ENCODE results near the gene SHISA5. TPM values are rescaled to one million over a fixed set of nuclear protein-coding genes. Genes with fewer than 3 reads are reported as not detected.
A peak's percentile ranks its signal among the peaks of the same experiment; 100 is the strongest.

Gene SHISA5
- total and polyA plus RNA-seq, 2 of the 4 experiments (the other 2 are of a cell fraction), result 82.3 to 162 TPM

DNA sequence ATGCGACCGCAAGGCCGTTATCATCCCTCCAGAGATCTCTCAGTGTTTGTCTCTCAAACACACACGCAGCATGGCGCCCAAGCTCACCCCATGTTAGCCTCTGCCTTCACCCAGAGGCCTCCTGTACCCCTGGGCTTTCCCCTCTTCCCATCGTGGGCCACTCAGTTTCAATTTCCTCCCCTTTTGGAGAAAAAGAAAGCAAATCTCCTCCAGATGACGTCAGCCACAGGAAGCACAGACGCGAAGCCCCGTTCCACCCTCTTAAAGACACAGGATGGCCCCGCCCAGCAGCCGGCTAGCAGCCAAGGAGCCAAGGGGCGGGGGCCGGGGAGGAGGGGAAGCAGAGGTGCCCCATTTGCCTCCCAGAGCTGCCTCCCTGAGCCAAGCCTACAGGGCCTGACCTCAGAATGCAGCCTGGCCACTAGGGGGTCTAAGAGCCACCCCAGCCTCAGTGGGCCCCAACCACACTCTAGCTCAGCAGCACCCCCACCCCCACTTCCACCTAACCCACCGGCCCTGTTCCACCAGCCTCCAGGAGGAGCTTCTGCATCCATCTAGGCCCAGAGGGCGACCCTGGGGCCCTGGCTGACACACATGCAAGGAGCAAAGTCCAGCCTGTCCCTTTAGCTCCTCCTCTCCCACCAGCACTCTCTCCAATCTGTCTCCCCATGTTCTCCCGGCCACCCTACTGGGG is 30.9 kb downstream of the SHISA5 start:
- Histone ChIP-seq H3K79me1 (ENCODE audit: low read depth in 1 of 2, low read length in 2 of 2) (peaks cover 4 to 51% of the 10 kb centered on the region in 2 experiments), H4K91ac (ENCODE audit: insufficient read depth, low read depth, low read length) (peak overlapping the region; percentile 93), H2BK5ac (ENCODE audit: low read depth, low read length, poor library complexity, severe bottlenecking) (peak overlapping the region; percentile 94), H3K27ac (ENCODE audit: insufficient read depth, low read length) (peak overlapping the region; percentile 94), H3K23ac (ENCODE audit: low read depth, low read length) (peak overlapping the region; percentile 100), H3K4ac (ENCODE audit: low read depth, low read length) (peak overlapping the region; percentile 100), H2AFZ (replicated peaks; ENCODE audit: low read length, poor library complexity) (peak overlapping the region; percentile 95), H4K5ac (ENCODE audit: low read depth, low read length) (peak overlapping the region; percentile 77), H3K27me3 (ENCODE audit: control insufficient read depth, insufficient read depth, low read length) (no peaks in the 10 kb centered on the region), H3K14ac (replicated peaks; ENCODE audit: low read depth, low read length) (peak overlapping the region; percentile 100), H3K9me1 (ENCODE audit: insufficient read depth, low read length) (peaks cover 12% of the 10 kb centered on the region; the same call in 1 of the 2 replicates), H2BK20ac (ENCODE audit: low read depth, low read length) (peak overlapping the region; percentile 50; the same call in 1 of the 2 replicates), H2BK120ac (ENCODE audit: low read depth, low read length) (peak overlapping the region; percentile 89), H2AK9ac (replicated peaks; ENCODE audit: low read depth, low read length, poor library complexity) (peak overlapping the region; percentile 99), H3K56ac (ENCODE audit: extremely low read depth, insufficient read depth, low read length) (peak overlapping the region; percentile 91), H3K4me2 (ENCODE audit: low read depth, low read length) (peak overlapping the region; percentile 59), H2BK15ac (ENCODE audit: low read depth, low read length) (peak overlapping the region; percentile 82; the same call in 2 of the 3 replicates), H4K8ac (ENCODE audit: low read depth in 2 of 2, low read length in 2 of 2) (peak overlapping the region; percentile 91 to 97), H3K36me3 (ENCODE audit: control insufficient read depth, insufficient read depth, low read length) (peaks cover 24% of the 10 kb centered on the region), H3K18ac (ENCODE audit: low read depth, low read length) (peak overlapping the region; percentile 72), H3K9ac (ENCODE audit: low read depth, low read length) (peak overlapping the region; percentile 96), H4K20me1 (ENCODE audit: insufficient read depth, low read length) (no peaks in the 10 kb centered on the region; the same call in 1 of the 2 replicates), H3K9me3 (ENCODE audit: control insufficient read depth, insufficient read depth, low read length) (no peaks in the 10 kb centered on the region), H3K4me3 (ENCODE audit: insufficient read depth, low read depth, low read length) (peak overlapping the region; percentile 68), H3K4me1 (ENCODE audit: control insufficient read depth, insufficient read depth, low read length) (peaks cover 6% of the 10 kb centered on the region), H2AK5ac (ENCODE audit: low read depth, low read length) (peak overlapping the region; percentile 98)
- WGBS, 2 experiments (ENCODE audit: extremely low coverage in 2 of 2, insufficient read length in 1 of 2), result 15% methylated on average over 5 of the region's 17 CpGs; no CpG with 5 or more reads in 1 of the 2 experiments
- dilution Hi-C loops (cut with HindIII; ENCODE audit: low sequenced_read_pairs, unreplicated experiment) (no loop called here), intact Hi-C loops (cut with micrococcal nuclease) (loop anchor here (2.0 kb wide), 2 partner anchors 76 to 162 kb away; partner anchors contain the start of gene SLC26A6), in situ Hi-C loops (cut with MboI; ENCODE audit: low sequenced_read_pairs) (no loop called here)
- ChIA-PET POLR2A (ENCODE audit: unreplicated experiment) (interaction anchor here (0.5 to 0.6 kb wide), 2 partner anchors 11 to 50 kb away, joined by 3 read pairs; no protein-coding TSS in a partner anchor), CTCF (interaction anchor here (0.5 to 1.6 kb wide), 5 partner anchors 36 to 76 kb away, joined by 3 to 4 read pairs (median 3); no protein-coding TSS in a partner anchor)
- peak; percentile 91 for DNase-seq
- peak; percentile 92 for ATAC-seq (ENCODE audit: low read depth)
- no TSS peak for BruUV-seq (replicated peaks)
- TF ChIP-seq RCOR1 (IDR thresholded peaks at IDR 0.05; ENCODE audit: insufficient replicate concordance, low read length) (peak; percentile 55), POLR2A (IDR thresholded peaks at IDR 0.05; ENCODE audit: low read depth, low read length) (peak; percentile 91), BHLHE40 (IDR thresholded peaks at IDR 0.05; ENCODE audit: low read depth, low read length) (no peak), SMC3 (IDR thresholded peaks at IDR 0.05; ENCODE audit: low read depth, low read length) (no peak), MAFK (IDR thresholded peaks at IDR 0.05; ENCODE audit: low read depth, low read length) (no peak), CHD1 (IDR thresholded peaks at IDR 0.05; ENCODE audit: low read depth, low read length) (no peak), FOS (IDR thresholded peaks at IDR 0.05; ENCODE audit: low read depth, low read length) (no peak), RAD21 (IDR thresholded peaks at IDR 0.05; ENCODE audit: low read length) (no peak), RFX5 (IDR thresholded peaks at IDR 0.05; ENCODE audit: low read depth, low read length) (no peak), NFE2L2 (IDR thresholded peaks at IDR 0.05; ENCODE audit: low read depth, low read length) (no peak), MXI1 (IDR thresholded peaks at IDR 0.05; ENCODE audit: borderline replicate concordance, low read depth, low read length) (no peak)
- TF ChIP-seq, protein P1, sequence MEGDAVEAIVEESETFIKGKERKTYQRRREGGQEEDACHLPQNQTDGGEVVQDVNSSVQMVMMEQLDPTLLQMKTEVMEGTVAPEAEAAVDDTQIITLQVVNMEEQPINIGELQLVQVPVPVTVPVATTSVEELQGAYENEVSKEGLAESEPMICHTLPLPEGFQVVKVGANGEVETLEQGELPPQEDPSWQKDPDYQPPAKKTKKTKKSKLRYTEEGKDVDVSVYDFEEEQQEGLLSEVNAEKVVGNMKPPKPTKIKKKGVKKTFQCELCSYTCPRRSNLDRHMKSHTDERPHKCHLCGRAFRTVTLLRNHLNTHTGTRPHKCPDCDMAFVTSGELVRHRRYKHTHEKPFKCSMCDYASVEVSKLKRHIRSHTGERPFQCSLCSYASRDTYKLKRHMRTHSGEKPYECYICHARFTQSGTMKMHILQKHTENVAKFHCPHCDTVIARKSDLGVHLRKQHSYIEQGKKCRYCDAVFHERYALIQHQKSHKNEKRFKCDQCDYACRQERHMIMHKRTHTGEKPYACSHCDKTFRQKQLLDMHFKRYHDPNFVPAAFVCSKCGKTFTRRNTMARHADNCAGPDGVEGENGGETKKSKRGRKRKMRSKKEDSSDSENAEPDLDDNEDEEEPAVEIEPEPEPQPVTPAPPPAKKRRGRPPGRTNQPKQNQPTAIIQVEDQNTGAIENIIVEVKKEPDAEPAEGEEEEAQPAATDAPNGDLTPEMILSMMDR (conservative IDR thresholded peaks at IDR 0.05; ENCODE audit: low read depth, low read length), result peak; percentile 30; the same call in 1 of the 2 replicates
- TF ChIP-seq, protein P2, sequence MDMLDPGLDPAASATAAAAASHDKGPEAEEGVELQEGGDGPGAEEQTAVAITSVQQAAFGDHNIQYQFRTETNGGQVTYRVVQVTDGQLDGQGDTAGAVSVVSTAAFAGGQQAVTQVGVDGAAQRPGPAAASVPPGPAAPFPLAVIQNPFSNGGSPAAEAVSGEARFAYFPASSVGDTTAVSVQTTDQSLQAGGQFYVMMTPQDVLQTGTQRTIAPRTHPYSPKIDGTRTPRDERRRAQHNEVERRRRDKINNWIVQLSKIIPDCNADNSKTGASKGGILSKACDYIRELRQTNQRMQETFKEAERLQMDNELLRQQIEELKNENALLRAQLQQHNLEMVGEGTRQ (IDR thresholded peaks at IDR 0.05; ENCODE audit: low read depth, low read length), result no peak
- TF ChIP-seq, protein P3, sequence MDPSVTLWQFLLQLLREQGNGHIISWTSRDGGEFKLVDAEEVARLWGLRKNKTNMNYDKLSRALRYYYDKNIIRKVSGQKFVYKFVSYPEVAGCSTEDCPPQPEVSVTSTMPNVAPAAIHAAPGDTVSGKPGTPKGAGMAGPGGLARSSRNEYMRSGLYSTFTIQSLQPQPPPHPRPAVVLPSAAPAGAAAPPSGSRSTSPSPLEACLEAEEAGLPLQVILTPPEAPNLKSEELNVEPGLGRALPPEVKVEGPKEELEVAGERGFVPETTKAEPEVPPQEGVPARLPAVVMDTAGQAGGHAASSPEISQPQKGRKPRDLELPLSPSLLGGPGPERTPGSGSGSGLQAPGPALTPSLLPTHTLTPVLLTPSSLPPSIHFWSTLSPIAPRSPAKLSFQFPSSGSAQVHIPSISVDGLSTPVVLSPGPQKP (IDR thresholded peaks at IDR 0.05; ENCODE audit: borderline replicate concordance, low read depth, low read length), result no peak
